ENCODE data around the gene RYR2.
"Not testable (repeated sequence)": the region's sequence is repeated elsewhere in the genome, so short reads cannot be mapped to it uniquely, and the experiment has no call there.

RYR2 gene

GRCh38 chr1:237084341-237085077 lies 42.5 kb downstream of the RYR2 start:
- DNase-seq (ENCODE audit: low read depth in 2 of 2), result no peak

DNA sequence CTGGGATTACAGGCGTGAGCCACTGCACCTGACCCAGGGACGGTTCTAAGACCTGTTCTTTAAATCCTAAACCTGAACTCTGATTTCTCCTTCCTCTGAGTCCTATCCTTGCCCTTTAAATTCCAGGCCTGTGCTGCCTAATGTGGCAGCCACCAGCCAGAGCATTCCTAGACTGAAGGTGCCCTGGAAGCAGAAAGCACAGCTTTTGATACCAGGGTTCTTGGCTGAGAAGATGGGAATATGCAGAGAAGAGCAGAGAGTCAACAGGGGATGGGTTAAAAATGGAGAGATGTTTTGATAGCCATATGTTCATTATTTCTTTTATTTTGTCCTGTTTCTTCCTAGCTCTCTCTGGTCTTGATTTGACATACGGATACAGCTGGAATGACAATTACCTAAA lies 49.7 kb downstream of the RYR2 start:
- no peak for DNase-seq (ENCODE audit: low read depth in 2 of 2)

DNA sequence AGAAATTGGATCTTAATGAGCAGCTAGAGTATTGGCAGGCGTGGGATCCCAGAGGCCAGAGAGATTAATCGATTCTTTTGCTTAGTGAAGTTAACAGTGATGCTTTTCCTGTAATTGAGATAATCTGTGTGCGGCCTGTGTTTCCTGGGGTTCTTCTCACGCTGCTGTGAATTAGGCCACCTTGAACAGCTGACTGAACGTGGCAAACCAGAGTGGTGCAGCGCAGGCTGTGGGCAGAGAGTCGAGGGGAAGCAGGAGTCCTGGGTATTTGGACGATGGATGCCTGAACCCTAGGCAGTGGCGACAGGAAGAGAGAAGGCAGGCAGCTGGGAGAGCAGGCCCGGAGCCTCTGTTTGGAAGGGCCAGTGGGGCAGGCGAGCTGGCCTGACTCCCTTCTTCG lies 51.7 kb downstream of the RYR2 start:
- DNase-seq (ENCODE audit: low read depth in 2 of 2), result no peak

DNA sequence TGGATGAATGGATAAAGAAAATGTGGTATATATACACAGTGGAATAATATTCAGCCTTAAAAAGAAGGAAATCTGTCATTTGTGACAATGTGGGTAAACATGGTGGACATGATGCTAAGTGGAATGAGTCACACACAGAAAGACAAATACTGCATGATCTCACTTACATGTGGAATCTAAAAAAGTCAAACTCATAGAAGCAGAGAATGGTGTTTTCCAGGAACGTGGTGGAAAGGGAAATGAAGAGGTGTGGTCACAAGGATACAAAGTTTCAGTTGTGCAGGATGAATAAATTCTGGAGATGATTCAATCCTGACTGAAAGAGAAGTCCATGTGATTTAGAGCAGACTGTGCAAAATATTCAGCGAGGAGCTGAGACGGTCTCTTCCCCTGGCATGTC lies 56.6 kb downstream of the RYR2 start:
- no peak for DNase-seq (ENCODE audit: low read depth in 2 of 2)

DNA sequence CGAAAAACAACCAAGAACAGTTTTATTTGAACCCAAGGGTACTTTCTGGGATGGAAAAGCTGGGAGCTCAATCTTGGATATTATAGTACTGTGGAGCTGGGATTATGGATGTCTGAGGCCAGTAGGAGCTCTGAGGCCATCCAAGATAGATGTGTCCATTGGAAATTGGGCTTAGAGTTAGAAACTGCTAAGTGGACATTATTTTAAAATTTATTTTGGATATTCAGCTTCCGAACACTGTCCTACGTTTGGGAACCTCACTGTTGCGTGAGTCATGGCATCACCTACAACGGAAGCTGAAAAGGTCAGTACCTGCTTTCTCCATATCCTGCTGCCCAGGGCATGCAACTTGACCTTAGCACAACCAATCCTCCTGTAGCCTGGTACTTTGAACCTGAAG lies 61.0 kb downstream of the RYR2 start:
- no peak for DNase-seq (ENCODE audit: low read depth in 2 of 2)

GRCh38 chr1:237104096-237104495 lies 62.1 kb downstream of the RYR2 start:
- DNase-seq (ENCODE audit: low read depth in 2 of 2), result no peak

DNA sequence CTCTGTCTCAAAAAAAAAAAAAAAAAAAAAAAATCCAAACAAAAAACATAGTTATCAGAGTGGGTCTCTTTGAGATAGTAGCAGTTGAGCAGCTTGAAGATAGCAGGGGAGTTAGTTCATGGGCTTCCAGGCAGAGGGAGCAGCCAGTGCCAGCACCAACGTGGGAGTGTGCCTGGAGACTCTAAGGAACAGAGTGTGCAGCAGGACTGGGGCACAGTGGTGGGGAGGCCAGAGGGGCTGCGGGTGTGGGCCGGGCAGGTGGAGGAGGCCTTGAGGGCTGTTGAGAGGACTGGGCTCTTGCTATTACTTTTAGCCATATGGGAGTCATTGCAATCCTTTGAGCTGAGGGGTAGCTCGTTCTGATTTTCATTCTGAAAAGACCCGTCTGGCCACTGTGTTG lies 63.8 kb downstream of the RYR2 start:
- no peak for DNase-seq (ENCODE audit: low read depth in 2 of 2)

DNA sequence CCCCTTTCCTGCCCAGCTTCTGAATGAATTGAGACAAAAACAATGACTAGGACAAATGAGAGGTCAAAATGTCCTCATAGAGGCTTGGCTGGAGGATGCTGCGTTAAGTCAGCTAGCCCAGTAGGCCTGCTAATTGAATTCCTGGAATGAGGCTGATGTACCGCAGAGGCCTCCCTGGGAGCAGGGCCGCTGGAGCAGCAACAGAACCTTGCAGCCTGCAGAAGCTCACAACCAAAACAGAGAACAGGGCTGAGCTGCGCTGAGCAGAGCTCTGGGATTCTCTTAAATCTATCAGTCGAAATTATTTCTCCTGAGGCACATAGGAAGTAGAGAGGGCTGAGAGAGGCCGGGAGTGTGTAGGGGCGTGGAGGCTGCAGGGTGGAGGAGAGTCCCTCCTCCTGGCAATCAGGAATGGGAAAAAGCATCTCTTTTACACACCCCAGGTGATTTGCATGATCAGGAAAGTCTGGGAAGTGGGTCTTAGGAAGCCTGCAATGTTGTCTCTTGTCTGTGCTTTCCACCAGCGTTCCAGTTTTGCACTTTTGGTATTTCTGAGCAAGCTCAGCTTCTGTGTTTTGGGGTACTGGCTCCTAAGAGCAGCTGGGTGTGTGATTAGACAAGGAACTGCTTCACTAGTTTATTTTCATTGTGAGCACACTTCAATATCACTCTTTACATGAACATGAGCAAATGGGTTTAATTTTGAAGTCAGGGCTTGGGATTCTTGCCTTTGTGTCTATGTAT lies 66.5 kb downstream of the RYR2 start:
- DNase-seq (ENCODE audit: low read depth in 2 of 2), result no peak

GRCh38 chr1:237111807-237112206 lies 69.8 kb downstream of the RYR2 start:
- no peak for DNase-seq (ENCODE audit: low read depth in 2 of 2)

- DNase-seq (ENCODE audit: low read depth in 2 of 2), result no peak
Observed at GRCh38 chr1:237112663-237113062, 70.7 kb downstream of the RYR2 start.

DNA sequence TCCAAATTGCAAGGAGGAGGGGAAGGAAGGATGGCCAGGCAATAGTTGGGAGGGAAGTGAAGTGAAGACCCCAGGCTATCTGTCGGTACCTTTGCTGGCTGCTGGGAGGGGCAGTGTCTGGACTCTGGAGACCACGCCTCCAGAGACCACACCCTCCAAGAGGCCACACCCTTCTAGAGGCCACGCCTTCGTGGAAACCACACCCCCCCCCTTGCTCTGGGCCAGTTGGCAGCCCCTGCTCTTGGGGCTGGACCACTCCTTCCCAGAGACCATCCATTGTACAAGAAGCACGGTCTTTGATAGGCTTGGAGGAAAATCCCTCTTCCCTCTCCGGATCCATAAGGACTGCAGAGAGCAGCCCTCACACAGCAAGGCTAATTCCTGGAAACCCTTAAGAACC lies 73.1 kb downstream of the RYR2 start:
- no peak for DNase-seq (ENCODE audit: low read depth in 2 of 2)

DNA sequence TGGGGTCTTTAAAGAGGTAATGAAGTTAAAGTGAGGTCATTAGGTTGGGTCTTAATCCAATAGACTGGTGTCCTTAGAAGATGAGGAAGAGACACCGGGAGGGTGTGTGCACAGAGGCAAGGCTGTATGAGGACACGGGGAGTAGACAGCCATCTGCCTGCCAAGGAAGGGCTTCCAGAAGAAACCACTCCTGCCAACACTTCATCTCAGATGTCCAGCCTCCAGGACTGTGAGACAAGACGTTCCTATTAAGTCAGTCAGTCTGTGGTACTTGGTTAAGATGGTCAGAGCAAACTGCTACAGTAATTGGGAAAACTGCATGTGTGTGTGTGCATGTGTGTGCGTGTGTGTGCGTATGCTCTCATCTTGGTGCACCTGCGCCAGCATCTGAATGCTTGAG lies 77.1 kb downstream of the RYR2 start:
- DNase-seq (ENCODE audit: low read depth in 2 of 2), result no peak

DNA sequence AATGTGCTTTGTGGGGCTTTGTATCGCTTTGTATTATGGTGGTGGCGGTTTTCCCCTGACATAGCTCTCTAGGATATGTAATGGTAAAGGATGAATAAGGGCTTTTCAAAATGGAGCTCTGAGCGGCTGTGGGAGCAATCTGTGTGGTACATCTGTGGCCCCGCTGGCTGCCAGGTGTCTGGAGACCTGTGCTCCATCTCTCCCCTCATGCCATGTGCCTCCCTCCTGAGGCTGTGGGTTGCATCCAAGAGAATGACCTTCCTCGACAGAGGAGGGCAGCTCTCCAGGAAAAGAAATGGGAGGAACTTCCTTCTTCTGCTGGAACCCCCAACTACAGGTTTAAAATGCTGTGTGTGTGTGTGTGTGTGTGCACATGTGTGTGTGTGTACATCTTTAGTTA lies 78.7 kb downstream of the RYR2 start:
- no peak for DNase-seq (ENCODE audit: low read depth in 2 of 2)

DNA sequence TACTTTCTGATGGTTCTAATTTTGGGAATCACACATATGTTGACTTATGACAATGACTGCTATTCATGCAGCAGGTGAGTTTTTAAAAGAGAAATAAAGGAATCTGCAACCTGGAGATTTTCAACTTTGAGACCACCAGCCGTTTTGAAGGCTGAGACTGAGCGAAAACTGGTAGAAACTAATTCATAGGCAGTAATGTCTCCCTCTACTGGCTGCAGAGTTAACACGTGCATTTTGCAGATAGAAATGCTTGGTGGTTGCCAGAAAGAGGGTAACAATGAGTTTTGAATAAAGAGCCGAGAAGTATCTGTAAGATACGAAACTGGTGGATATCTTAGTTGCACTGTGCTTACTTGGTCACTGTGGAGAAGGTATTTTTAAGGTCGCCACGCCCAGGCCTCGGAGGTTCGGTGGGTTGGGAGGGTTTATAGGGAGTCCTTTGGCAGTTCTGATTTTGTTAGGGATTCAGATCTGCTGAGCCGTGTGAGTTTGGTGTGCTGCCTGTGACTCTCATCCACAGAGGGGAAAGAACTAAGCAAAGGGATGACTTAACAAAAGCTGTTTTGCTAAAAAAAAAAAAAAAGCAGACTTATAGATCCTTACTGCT lies 83.0 kb downstream of the RYR2 start:
- DNase-seq (ENCODE audit: low read depth in 2 of 2), result no peak

DNA sequence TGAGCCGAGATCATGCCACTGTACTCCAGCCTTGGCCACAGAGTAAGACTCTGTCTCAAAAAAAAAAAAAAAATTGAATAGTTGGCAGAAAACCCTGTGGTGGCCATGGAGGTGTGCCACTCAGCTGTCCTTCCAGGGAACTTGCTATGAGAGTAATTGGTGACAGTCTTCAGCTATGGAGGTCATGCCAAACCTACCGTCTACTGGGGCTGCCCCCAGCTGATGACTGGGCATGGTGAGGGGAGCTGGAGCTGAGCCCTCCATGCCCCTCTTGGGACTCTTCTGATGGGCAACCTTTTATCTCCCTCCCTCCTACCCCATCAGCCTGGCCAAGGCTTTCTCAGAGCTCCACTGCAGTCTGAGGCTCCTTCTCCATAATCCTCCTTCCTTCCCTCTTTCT lies 84.2 kb downstream of the RYR2 start:
- no peak for DNase-seq (ENCODE audit: low read depth in 2 of 2)

DNA sequence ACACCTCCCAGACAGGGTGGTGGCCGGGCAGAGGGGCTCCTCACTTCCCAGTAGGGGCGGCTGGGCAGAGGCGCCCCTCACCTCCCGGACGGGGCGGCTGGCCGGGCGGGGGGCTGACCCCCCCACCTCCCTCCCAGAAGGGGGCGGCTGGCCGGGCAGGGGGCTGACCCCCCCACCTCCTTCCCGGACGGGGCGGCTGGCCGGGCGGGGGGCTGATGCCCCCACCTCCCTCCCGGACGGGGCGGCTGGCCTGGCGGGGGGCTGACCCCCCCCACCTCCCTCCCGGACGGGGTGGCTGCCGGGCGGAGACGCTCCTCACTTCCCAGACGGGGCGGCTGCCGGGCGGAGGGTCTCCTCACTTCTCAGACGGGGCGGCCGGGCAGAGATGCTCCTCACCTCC lies 85.3 kb downstream of the RYR2 start:
- not testable (repeated sequence) for DNase-seq (ENCODE audit: low read depth in 2 of 2)

DNA sequence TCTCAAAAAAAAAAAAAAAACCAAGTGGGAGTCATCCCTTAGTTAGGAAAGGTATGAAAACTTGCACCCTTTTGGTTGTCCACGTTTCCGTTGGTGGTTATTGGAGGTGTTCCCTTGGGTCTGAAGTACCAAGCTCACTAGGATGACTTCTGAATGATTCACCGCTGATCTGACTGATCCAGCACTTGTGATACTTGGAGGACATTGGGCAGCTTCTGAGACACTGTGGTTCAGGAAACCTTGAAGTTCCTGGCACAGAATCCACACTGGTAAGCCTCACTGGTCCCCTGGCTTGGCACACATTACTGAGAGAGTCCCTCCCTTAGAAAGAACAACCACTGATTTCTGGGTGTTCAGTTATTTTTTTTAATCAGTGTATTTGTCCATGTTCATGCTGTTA lies 91.9 kb downstream of the RYR2 start:
- no peak for DNase-seq (ENCODE audit: low read depth in 2 of 2)

DNA sequence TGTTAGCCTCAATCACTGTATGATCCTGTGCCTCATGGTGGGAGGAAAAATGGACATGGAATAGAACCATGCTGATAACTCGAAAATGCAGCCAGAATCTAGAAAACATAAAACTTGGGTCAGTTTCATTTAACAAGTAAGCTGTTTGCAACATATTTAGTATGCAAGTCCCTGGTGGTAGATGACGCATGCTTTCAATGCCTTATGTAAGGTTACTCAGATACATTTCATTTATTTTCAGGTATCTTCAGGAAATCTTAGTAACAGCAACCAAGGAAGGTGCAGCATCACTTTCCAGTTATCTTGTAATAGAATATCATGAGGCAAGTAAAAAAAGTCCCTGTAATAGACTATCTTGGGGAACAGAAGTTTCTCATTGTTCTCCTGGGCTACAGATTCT lies 92.9 kb downstream of the RYR2 start:
- no peak for DNase-seq (ENCODE audit: low read depth in 2 of 2)

DNA sequence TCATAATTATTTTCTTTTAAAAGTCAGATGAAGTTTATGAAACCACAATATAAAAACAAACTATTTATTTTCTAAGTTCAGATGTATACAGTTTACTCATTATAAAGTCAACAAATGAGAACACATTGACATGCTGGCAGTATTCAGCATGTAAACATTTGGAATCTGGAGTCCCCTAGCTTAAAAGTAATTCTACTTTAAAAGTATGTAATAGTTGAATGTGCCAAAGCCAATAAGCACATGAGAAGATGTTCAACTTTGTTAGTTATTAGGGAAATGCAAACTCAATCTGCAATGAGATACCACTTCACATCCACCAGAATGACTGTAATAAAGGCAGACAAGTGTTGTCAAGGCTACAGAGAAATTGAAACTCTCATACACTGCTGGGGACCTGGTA lies 96.6 kb downstream of the RYR2 start:
- DNase-seq (ENCODE audit: low read depth in 2 of 2), result no peak

- no peak for DNase-seq (ENCODE audit: low read depth in 2 of 2)
Observed at GRCh38 chr1:237139732-237140131, 97.7 kb downstream of the RYR2 start.

- no peak for DNase-seq (ENCODE audit: low read depth in 2 of 2)
Observed at GRCh38 chr1:237140986-237141385, 99.0 kb downstream of the RYR2 start.

GRCh38 chr1:237141502-237141901 lies 99.5 kb downstream of the RYR2 start:
- no peak for DNase-seq (ENCODE audit: low read depth in 2 of 2)

All from stimulated activated CD4-positive, alpha-beta T cell treated with anti-CD3 and anti-CD28 coated beads, Interleukin-12 subunit alpha, Interleukin-12 subunit beta, amount 100 ng/mL, for 24 hours (primary cell).